Measurements from ENCODE around the gene BHLHE40.

BHLHE40 gene

GRCh38 chr3:4977001-4977852 lies 2.0 kb upstream of the BHLHE40 start:
- Histone ChIP-seq H3K4me3 (ENCODE audit: low read length in 2 of 2) (peak overlapping the region; percentile 86 to 98), H3K27ac (ENCODE audit: low read length) (peak overlapping the region; percentile 98), H3K9ac (ENCODE audit: low read length in 2 of 2) (peak overlapping the region; percentile 93 to 97), H3K27me3 (ENCODE audit: control insufficient read depth in 1 of 2, insufficient read depth in 2 of 2, low read length in 2 of 2) (no peaks in the 10 kb centered on the region), H3K36me3 (ENCODE audit: control insufficient read depth in 2 of 2, insufficient read depth in 2 of 2, low read length in 2 of 2) (peaks cover 0 to 12% of the 10 kb centered on the region in 2 donors), H3K4me1 (ENCODE audit: control insufficient read depth, insufficient read depth, low read length) (peaks cover 25% of the 10 kb centered on the region), H3K9me3 (ENCODE audit: control insufficient read depth in 2 of 2, low read length in 2 of 2) (no peaks in the 10 kb centered on the region)

GRCh38 chr3:4977853-4978203 lies 1.4 kb upstream of the BHLHE40 start:
- Histone ChIP-seq H3K9ac (ENCODE audit: low read length in 2 of 2) (peak overlapping the region; percentile 93 to 97), H3K4me3 (ENCODE audit: low read length in 2 of 2) (peak overlapping the region; percentile 86 to 98), H3K27me3 (ENCODE audit: control insufficient read depth in 1 of 2, insufficient read depth in 2 of 2, low read length in 2 of 2) (no peaks in the 10 kb centered on the region), H3K36me3 (ENCODE audit: control insufficient read depth in 2 of 2, insufficient read depth in 2 of 2, low read length in 2 of 2) (peaks cover 3 to 15% of the 10 kb centered on the region in 2 donors), H3K27ac (ENCODE audit: low read length) (peak overlapping the region; percentile 98), H3K9me3 (ENCODE audit: control insufficient read depth in 2 of 2, low read length in 2 of 2) (no peaks in the 10 kb centered on the region), H3K4me1 (ENCODE audit: control insufficient read depth, insufficient read depth, low read length) (peaks cover 27% of the 10 kb centered on the region)

GRCh38 chr3:4978204-4978965 lies 852 bp upstream of the BHLHE40 start:
- H3K27ac ChIP-seq (ENCODE audit: low read length) = peak overlapping the region; percentile 98
- H3K27me3 ChIP-seq (ENCODE audit: control insufficient read depth in 1 of 2, insufficient read depth in 2 of 2, low read length in 2 of 2) = no peaks in the 10 kb centered on the region
- peak overlapping the region; percentile 93 to 97 for H3K9ac ChIP-seq (ENCODE audit: low read length in 2 of 2)
- H3K9me3 ChIP-seq (ENCODE audit: control insufficient read depth in 2 of 2, low read length in 2 of 2) = no peaks in the 10 kb centered on the region
- H3K4me1 ChIP-seq (ENCODE audit: control insufficient read depth, insufficient read depth, low read length) = peaks cover 33% of the 10 kb centered on the region
- H3K36me3 ChIP-seq (ENCODE audit: control insufficient read depth in 2 of 2, insufficient read depth in 2 of 2, low read length in 2 of 2) = peaks cover 8 to 21% of the 10 kb centered on the region in 2 donors
- peak overlapping the region; percentile 86 to 98 for H3K4me3 ChIP-seq (ENCODE audit: low read length in 2 of 2)

GRCh38 chr3:4978966-4979427 lies 240 bp upstream of the BHLHE40 start:
- Histone ChIP-seq H3K9me3 (ENCODE audit: control insufficient read depth in 2 of 2, low read length in 2 of 2) (no peaks in the 10 kb centered on the region), H3K4me3 (ENCODE audit: low read length in 2 of 2) (peak overlapping the region in 1 of 2 donors; percentile 98), H3K9ac (ENCODE audit: low read length in 2 of 2) (peak overlapping the region; percentile 93 to 97), H3K4me1 (ENCODE audit: control insufficient read depth, insufficient read depth, low read length) (peaks cover 39% of the 10 kb centered on the region), H3K27me3 (ENCODE audit: control insufficient read depth in 1 of 2, insufficient read depth in 2 of 2, low read length in 2 of 2) (no peaks in the 10 kb centered on the region), H3K27ac (ENCODE audit: low read length) (peak overlapping the region; percentile 98), H3K36me3 (ENCODE audit: control insufficient read depth in 2 of 2, insufficient read depth in 2 of 2, low read length in 2 of 2) (peaks cover 14 to 26% of the 10 kb centered on the region in 2 donors)

- Histone ChIP-seq H3K36me3 (ENCODE audit: control insufficient read depth in 2 of 2, insufficient read depth in 2 of 2, low read length in 2 of 2) (peaks cover 17 to 28% of the 10 kb centered on the region in 2 donors), H3K4me3 (ENCODE audit: low read length in 2 of 2) (peak overlapping the region; percentile 93 to 98), H3K9me3 (ENCODE audit: control insufficient read depth in 2 of 2, low read length in 2 of 2) (no peaks in the 10 kb centered on the region), H3K27me3 (ENCODE audit: control insufficient read depth in 1 of 2, insufficient read depth in 2 of 2, low read length in 2 of 2) (no peaks in the 10 kb centered on the region), H3K4me1 (ENCODE audit: control insufficient read depth, insufficient read depth, low read length) (peaks cover 44% of the 10 kb centered on the region), H3K9ac (ENCODE audit: low read length in 2 of 2) (peak overlapping the region; percentile 90 to 92), H3K27ac (ENCODE audit: low read length) (peak overlapping the region; percentile 95)
Measured at GRCh38 chr3:4980229-4981203, 1.3 kb downstream of the BHLHE40 start.

- Histone ChIP-seq H3K9ac (ENCODE audit: low read length in 2 of 2) (peak overlapping the region; percentile 6 to 92), H3K36me3 (ENCODE audit: control insufficient read depth in 2 of 2, insufficient read depth in 2 of 2, low read length in 2 of 2) (peaks cover 17 to 28% of the 10 kb centered on the region in 2 donors), H3K4me3 (ENCODE audit: low read length in 2 of 2) (peak overlapping the region; percentile 93 to 98), H3K9me3 (ENCODE audit: control insufficient read depth in 2 of 2, low read length in 2 of 2) (no peaks in the 10 kb centered on the region), H3K4me1 (ENCODE audit: control insufficient read depth, insufficient read depth, low read length) (peaks cover 52% of the 10 kb centered on the region), H3K27ac (ENCODE audit: low read length) (peak overlapping the region; percentile 38), H3K27me3 (ENCODE audit: control insufficient read depth in 1 of 2, insufficient read depth in 2 of 2, low read length in 2 of 2) (no peaks in the 10 kb centered on the region)
Measured at GRCh38 chr3:4981294-4981664, 2.0 kb downstream of the BHLHE40 start.

GRCh38 chr3:4981665-4982494 lies 2.6 kb downstream of the BHLHE40 start:
- H3K27me3 ChIP-seq (ENCODE audit: control insufficient read depth in 1 of 2, insufficient read depth in 2 of 2, low read length in 2 of 2) = no peaks in the 10 kb centered on the region
- peak overlapping the region; percentile 38 for H3K27ac ChIP-seq (ENCODE audit: low read length)
- peaks cover 54% of the 10 kb centered on the region for H3K4me1 ChIP-seq (ENCODE audit: control insufficient read depth, insufficient read depth, low read length)
- peak overlapping the region; percentile 6 to 92 for H3K9ac ChIP-seq (ENCODE audit: low read length in 2 of 2)
- H3K36me3 ChIP-seq (ENCODE audit: control insufficient read depth in 2 of 2, insufficient read depth in 2 of 2, low read length in 2 of 2) = peaks cover 17 to 28% of the 10 kb centered on the region in 2 donors
- no peaks in the 10 kb centered on the region for H3K9me3 ChIP-seq (ENCODE audit: control insufficient read depth in 2 of 2, low read length in 2 of 2)
- H3K4me3 ChIP-seq (ENCODE audit: low read length in 2 of 2) = peak overlapping the region; percentile 93 to 98

- peaks cover 48% of the 10 kb centered on the region for H3K4me1 ChIP-seq (ENCODE audit: control insufficient read depth, insufficient read depth, low read length)
- peak overlapping the region; percentile 56 to 66 for H3K4me3 ChIP-seq (ENCODE audit: low read length in 2 of 2)
- H3K36me3 ChIP-seq (ENCODE audit: control insufficient read depth in 2 of 2, insufficient read depth in 2 of 2, low read length in 2 of 2) = peaks cover 17 to 28% of the 10 kb centered on the region in 2 donors
- no peaks in the 10 kb centered on the region for H3K27me3 ChIP-seq (ENCODE audit: control insufficient read depth in 1 of 2, insufficient read depth in 2 of 2, low read length in 2 of 2)
- H3K27ac ChIP-seq (ENCODE audit: low read length) = peak overlapping the region; percentile 62
- H3K9ac ChIP-seq (ENCODE audit: low read length in 2 of 2) = peak overlapping the region; percentile 55 to 59
- no peaks in the 10 kb centered on the region for H3K9me3 ChIP-seq (ENCODE audit: control insufficient read depth in 2 of 2, low read length in 2 of 2)
Measured at GRCh38 chr3:4982773-4983738, 3.8 kb downstream of the BHLHE40 start.
